ENCODE measurements around the gene PRDM5. TPM values are rescaled to one million over a fixed set of nuclear protein-coding genes. Genes with fewer than 3 reads are reported as not detected.

The PRDM5 gene
- total RNA-seq, 1 donor from 2014 or later, result 21.9 TPM

DNA sequence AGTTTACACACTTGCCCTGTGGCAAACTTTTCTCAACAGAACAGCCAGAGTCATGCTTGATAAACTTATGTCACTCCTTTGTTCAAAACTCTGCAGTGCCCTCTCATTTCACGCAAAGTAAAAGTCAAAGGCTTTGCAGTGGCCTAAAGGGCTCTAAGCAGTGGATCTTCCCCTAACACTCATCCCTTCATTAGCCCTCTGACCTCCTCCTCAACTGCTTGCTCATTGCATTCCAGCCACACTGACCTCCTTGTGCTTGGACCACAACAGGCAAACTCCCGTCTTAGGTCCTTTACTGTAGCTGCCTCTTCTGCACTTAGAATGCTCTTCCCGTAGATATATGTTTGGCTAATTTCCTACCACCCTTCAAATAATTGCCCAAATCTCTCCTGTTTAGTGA lies 5.6 kb downstream of the PRDM5 start:
- Mint-ChIP-seq H3K4me3 (peak overlapping the region; percentile 49), H3K27ac (ENCODE audit: unreplicated experiment) (peak overlapping the region; percentile 64), H3K4me1 (peaks cover 40% of the 10 kb centered on the region), H3K9me3 (no peaks in the 10 kb centered on the region), H3K27me3 (ENCODE audit: low read depth) (no peaks in the 10 kb centered on the region), H3K36me3 (ENCODE audit: low read depth) (no peaks in the 10 kb centered on the region)
- no peak for DNase-seq (ENCODE audit: low read depth, low spot score)
- TF ChIP-seq, protein P1, sequence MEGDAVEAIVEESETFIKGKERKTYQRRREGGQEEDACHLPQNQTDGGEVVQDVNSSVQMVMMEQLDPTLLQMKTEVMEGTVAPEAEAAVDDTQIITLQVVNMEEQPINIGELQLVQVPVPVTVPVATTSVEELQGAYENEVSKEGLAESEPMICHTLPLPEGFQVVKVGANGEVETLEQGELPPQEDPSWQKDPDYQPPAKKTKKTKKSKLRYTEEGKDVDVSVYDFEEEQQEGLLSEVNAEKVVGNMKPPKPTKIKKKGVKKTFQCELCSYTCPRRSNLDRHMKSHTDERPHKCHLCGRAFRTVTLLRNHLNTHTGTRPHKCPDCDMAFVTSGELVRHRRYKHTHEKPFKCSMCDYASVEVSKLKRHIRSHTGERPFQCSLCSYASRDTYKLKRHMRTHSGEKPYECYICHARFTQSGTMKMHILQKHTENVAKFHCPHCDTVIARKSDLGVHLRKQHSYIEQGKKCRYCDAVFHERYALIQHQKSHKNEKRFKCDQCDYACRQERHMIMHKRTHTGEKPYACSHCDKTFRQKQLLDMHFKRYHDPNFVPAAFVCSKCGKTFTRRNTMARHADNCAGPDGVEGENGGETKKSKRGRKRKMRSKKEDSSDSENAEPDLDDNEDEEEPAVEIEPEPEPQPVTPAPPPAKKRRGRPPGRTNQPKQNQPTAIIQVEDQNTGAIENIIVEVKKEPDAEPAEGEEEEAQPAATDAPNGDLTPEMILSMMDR (conservative IDR thresholded peaks at IDR 0.05), result no peak

DNA sequence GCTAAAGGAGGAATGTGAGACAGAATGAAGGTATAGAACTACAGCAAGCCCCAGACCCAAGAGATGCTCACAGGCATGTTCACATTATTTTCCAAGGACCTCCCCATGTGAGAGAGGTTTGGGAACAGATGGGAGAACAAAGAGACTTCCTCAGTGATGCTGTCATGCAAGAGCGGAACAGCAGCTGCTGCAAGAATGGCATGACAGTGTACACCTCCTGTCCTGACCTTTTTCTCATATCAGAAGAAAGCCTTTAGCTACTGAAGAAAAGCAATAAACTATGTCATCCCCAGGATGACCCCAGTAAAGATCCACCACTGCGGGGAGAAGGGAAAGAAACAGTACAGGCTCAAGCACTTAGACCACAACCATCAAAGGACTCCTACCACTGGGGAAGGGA lies 7.2 kb downstream of the PRDM5 start:
- H3K27me3 Mint-ChIP-seq (ENCODE audit: low read depth), result no peaks in the 10 kb centered on the region
- peaks cover 28% of the 10 kb centered on the region for H3K4me1 Mint-ChIP-seq
- no peaks in the 10 kb centered on the region for H3K9me3 Mint-ChIP-seq
- no peaks in the 10 kb centered on the region for H3K36me3 Mint-ChIP-seq (ENCODE audit: low read depth)
- no peak overlapping the region for H3K4me3 Mint-ChIP-seq
- TF ChIP-seq, protein P1 (conservative IDR thresholded peaks at IDR 0.05), result no peak
- peak overlapping the region; percentile 76 for H3K27ac Mint-ChIP-seq (ENCODE audit: unreplicated experiment)
- DNase-seq (ENCODE audit: low read depth, low spot score), result no peak

DNA sequence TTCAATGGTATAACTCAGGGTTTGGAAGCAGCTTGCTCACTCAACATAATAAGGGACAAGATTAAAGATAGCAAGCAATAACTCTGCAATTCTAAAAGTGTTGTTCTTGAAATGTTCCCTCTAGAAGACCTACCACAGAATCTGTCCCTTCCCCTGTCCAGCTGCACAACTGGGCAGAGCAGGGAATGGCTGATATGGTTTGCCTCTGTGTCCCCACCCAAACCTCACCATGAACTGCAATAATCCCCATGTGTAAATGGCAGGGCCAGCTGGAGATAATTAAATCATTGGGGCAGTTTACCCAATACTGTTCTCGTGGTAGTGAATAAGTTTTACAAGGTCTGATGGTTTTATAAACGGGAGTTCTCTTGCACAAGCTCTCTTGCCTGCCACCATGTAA lies 19.1 kb downstream of the PRDM5 start:
- no peak overlapping the region for H3K27ac Mint-ChIP-seq (ENCODE audit: unreplicated experiment)
- no peaks in the 10 kb centered on the region for H3K9me3 Mint-ChIP-seq
- H3K4me1 Mint-ChIP-seq, result no peaks in the 10 kb centered on the region
- no peak for DNase-seq (ENCODE audit: low read depth, low spot score)
- H3K4me3 Mint-ChIP-seq, result no peak overlapping the region
- TF ChIP-seq, protein P1 (conservative IDR thresholded peaks at IDR 0.05), result no peak
- no peaks in the 10 kb centered on the region for H3K27me3 Mint-ChIP-seq (ENCODE audit: low read depth)
- peaks cover 21% of the 10 kb centered on the region for H3K36me3 Mint-ChIP-seq (ENCODE audit: low read depth)

DNA sequence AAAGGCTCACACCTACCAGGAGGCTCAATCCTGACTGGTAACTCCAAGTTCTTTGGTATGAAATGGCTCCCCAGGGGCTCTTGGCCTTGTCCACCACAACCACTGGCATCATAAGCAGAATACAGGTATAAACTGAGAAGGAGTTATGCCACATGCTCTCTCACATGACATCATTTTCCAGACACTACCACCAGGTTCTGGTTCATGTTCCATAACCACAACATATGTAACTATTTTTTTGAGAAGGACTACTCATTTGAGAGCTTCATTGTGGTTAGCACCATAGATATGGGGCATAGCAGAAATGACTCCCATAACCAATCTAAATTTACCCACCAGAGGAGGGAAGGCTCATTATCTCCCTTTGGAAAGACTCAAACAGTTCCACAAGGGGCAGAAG lies 19.6 kb downstream of the PRDM5 start:
- DNase-seq (ENCODE audit: low read depth, low spot score), result no peak
- H3K36me3 Mint-ChIP-seq (ENCODE audit: low read depth), result peaks cover 21% of the 10 kb centered on the region
- TF ChIP-seq, protein P1 (conservative IDR thresholded peaks at IDR 0.05), result no peak
- H3K4me3 Mint-ChIP-seq, result no peak overlapping the region
- H3K4me1 Mint-ChIP-seq, result no peaks in the 10 kb centered on the region
- no peaks in the 10 kb centered on the region for H3K9me3 Mint-ChIP-seq
- no peaks in the 10 kb centered on the region for H3K27me3 Mint-ChIP-seq (ENCODE audit: low read depth)
- no peak overlapping the region for H3K27ac Mint-ChIP-seq (ENCODE audit: unreplicated experiment)

DNA sequence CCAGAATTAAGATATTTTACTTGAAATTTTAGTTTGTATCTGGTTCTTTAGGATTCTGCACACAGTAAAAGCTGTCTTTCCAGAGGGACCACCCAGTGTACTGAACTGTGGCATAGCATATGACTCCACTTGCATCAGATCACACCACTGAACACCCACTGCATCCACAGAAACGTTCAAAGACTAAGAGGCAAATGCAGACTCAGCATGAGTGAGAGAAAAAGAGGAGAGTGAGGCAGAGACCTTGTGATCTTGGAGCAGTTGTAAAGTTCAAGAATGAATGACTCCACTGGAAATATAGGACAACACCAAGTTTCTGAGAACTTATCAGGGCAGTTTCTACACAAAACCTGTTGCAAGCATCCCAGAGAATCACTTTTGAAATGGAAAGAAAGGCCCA lies 20.8 kb downstream of the PRDM5 start:
- no peaks in the 10 kb centered on the region for H3K9me3 Mint-ChIP-seq
- DNase-seq (ENCODE audit: low read depth, low spot score), result no peak
- peaks cover 22% of the 10 kb centered on the region for H3K36me3 Mint-ChIP-seq (ENCODE audit: low read depth)
- TF ChIP-seq, protein P1 (conservative IDR thresholded peaks at IDR 0.05), result no peak
- no peaks in the 10 kb centered on the region for H3K4me1 Mint-ChIP-seq
- no peak overlapping the region for H3K27ac Mint-ChIP-seq (ENCODE audit: unreplicated experiment)
- no peaks in the 10 kb centered on the region for H3K27me3 Mint-ChIP-seq (ENCODE audit: low read depth)
- no peak overlapping the region for H3K4me3 Mint-ChIP-seq

Data from neural crest cell (in vitro differentiated cells).